GM12801 (cell line): Measurements from ENCODE around the gene AMBN.

Source experiments
- TF ChIP-seq, protein P1 (sequence below): IDR thresholded peaks from one replicate; pipeline ENCODE4 v1.5.1; 2011; ENCODE audit warnings: control low read depth; ENCODE audit not compliant: insufficient read length; ENCODE audit errors: extremely low read depth

AMBN gene

DNA sequence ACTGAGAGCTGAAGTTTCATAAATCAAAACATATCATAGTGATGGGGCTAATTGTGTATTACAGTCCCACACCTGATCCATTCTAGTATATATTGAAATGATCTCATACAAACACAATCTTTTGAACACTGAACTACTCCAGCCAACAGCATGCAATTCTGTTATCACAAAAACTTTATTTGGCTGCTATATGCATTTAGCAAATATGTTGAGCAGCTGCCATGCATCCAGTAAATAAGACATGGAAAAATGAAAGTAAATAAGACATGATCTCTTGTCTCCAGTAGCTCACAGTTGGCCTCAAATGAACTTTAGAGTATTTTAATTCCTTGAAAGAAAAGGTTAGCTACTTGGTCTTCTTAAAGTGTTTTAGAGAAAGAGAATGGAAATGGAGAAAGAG is 2.1 kb downstream of the AMBN start:
- TF ChIP-seq, protein P1, sequence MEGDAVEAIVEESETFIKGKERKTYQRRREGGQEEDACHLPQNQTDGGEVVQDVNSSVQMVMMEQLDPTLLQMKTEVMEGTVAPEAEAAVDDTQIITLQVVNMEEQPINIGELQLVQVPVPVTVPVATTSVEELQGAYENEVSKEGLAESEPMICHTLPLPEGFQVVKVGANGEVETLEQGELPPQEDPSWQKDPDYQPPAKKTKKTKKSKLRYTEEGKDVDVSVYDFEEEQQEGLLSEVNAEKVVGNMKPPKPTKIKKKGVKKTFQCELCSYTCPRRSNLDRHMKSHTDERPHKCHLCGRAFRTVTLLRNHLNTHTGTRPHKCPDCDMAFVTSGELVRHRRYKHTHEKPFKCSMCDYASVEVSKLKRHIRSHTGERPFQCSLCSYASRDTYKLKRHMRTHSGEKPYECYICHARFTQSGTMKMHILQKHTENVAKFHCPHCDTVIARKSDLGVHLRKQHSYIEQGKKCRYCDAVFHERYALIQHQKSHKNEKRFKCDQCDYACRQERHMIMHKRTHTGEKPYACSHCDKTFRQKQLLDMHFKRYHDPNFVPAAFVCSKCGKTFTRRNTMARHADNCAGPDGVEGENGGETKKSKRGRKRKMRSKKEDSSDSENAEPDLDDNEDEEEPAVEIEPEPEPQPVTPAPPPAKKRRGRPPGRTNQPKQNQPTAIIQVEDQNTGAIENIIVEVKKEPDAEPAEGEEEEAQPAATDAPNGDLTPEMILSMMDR: no peak

DNA sequence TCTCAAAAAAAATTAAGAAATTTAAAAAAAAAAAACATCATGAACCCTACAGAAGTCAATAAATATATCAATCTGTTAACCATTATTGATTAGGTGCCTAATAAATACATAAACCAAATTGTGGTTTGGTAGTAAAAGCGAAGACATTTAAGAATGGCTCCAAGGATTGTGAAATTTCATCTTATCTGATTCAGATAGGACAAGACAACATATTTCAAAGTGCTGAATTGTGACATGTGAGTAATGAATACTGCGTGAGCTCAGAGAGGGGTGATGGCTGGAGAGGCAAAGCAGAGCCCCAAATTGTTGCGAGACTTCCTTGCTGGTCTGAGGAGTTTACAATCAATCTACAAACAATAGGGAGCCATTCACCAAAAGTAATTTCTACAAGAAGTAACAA is 8.2 kb downstream of the AMBN start:
- TF ChIP-seq, protein P1: no peak

DNA sequence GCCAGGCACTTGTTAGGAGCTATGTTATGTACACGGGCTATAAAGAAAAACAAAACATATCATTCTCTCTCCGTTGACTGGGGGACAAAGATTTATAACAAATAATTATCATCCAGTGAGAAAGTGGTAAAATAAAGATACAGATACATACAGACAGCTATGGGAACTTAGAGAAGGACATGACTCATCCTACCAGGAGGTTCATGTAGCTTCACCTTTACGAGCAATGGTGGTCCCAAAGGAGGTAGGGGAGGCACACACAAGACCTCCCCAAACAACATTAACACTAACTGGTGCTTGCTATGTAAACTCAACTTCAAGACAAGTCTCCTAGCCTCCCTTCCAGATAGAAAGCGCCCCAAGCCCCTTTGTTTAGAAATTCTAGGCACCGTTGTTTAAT is 8.9 kb downstream of the AMBN start:
- TF ChIP-seq, protein P1: no peak

DNA sequence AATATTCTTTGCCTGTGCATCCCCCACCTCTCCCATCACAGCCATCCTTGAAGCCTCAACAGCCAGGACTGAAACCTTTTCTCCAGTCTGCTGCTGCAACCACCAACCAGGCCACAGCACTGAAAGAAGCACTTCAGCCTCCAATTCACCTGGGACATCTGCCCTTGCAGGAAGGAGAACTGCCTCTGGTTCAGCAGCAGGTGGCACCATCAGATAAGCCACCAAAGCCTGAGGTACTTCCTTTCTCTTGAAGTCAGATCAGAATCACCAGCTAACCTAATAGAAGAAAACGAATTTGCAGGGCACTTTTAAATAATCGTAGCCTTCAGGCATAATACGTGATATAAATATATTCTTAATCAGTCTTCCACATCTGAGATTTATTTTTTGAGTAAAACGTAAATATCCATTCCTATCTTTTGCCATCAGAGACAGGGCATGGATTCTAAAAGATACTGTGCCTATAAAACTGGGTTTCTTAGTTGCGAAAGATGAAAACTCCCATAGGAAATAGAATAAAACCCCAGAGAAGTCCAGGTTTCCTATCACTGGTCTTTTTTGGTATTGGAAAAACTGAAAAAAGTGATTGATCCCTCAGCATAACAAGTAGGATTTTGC is 9.5 kb downstream of the AMBN start:
- TF ChIP-seq, protein P1: peak; percentile 85

DNA sequence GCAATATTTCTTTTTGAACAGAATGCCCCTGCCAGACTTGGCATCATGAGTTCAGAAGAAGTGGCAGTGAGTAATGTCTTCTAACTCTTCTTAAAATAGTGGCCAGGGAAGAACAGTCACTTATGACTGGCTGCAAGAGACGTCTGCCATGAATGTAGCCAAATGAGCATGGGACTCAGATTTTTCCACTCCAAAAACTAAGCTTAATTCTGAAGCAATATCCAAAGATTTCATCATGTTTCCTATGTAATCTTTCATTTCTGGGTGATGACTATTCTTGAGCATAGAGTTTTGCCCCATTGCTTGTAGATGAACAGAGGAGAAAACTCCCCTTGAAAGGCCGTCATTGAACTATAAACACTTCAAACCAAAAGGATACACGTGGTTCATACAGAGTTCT is 11.8 kb downstream of the AMBN start:
- TF ChIP-seq, protein P1: no peak

DNA sequence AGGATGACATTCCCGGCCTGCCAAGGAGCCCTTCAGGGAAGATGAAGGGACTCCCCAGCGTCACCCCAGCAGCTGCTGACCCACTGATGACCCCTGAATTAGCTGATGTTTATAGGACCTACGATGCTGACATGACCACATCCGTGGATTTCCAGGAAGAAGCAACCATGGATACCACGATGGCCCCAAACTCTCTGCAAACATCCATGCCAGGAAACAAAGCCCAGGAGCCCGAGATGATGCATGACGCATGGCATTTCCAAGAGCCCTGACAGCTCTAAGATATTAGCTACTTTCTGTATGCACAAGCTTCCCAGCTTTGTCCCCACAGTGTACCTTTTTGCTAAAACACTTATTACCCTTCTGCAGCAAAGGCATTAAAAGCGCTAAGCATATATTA is 14.4 kb downstream of the AMBN start:
- TF ChIP-seq, protein P1: no peak

DNA sequence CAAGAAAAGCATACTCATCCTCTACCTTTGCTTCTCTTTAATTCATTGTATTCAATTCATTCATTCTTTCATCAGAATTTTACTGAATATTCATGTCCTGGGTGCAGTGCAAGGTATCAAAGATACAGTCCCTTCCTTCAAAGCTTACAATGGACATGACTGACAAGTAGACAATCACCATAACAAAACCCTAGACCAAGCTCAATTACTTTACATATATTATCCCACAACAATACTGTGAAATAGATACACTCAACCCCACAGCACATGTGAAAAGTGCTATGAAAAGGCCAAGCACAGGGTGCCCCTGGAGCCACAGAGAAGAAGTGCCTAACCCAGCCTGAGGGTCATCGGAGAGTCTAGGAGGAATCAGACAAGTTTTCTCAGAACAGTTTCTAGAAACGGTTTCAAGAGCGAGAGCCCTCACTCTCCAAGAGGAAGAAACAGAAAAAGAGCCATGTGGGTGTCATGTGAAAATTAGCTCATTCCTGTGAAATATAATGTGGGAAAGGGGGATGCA is 15.3 kb downstream of the AMBN start:
- TF ChIP-seq, protein P1: no peak
